MM.1S (cell line): ENCODE measurements around the gene LSAMP.

ENCODE experiments used
- DNase-seq: peaks from one replicate; pipeline ENCODE4 v3.0.0-alpha.2; 2015
- H2AFZ ChIP-seq: fragments of 300-600 bp; sonication (generic); 2 replicates; pipeline ENCODE4 v1.6.0; 2016; ENCODE audit warnings: antibody characterized with exemption, low read length
- H3F3A ChIP-seq: fragments of 300-600 bp; sonication (generic); 2 replicates; pipeline ENCODE4 v1.6.1; 2016; ENCODE audit warnings: mild to moderate bottlenecking, antibody characterized with exemption, low read length, moderate library complexity, mixed read lengths; ENCODE audit not compliant: insufficient read depth
- H3K27ac ChIP-seq: fragments of 300-600 bp; sonication (generic); 2 replicates; pipeline ENCODE4 v1.5.1; 2016; ENCODE audit warnings: mild to moderate bottlenecking, low read length
- H3K27me3 ChIP-seq: fragments of 300-600 bp; sonication (generic); replicated peaks from 2 replicates; pipeline ENCODE4 v1.6.0; 2016; ENCODE audit warnings: low read length; ENCODE audit not compliant: insufficient read depth
- H3K36me3 ChIP-seq: fragments of 300-600 bp; sonication (generic); replicated peaks from 2 replicates; pipeline ENCODE4 v1.6.1; 2016; ENCODE audit warnings: mild to moderate bottlenecking, low read length, mixed read lengths; ENCODE audit not compliant: insufficient read depth
- H3K4me1 ChIP-seq: fragments of 300-600 bp; sonication (generic); 2 replicates; pipeline ENCODE4 v1.6.1; 2016; ENCODE audit warnings: low read length, mixed read lengths
- H3K4me2 ChIP-seq: fragments of 300-600 bp; sonication (generic); 2 replicates; pipeline ENCODE4 v1.6.0; 2016; ENCODE audit warnings: low read depth, low read length
- H3K4me3 ChIP-seq: fragments of 300-600 bp; sonication (generic); 2 replicates; pipeline ENCODE4 v1.5.1; 2016; ENCODE audit warnings: low read length, mixed read lengths
- H3K79me2 ChIP-seq: fragments of 300-600 bp; sonication (generic); 2 replicates; pipeline ENCODE4 v1.6.1; 2016; ENCODE audit warnings: mixed run types, low read length, mixed read lengths
- H3K9ac ChIP-seq: fragments of 300-600 bp; sonication (generic); 2 replicates; pipeline ENCODE4 v1.6.1; 2016; ENCODE audit warnings: low read length, mixed read lengths
- H3K9me2 ChIP-seq: fragments of 300-600 bp; sonication (generic); replicated peaks from 2 replicates; pipeline ENCODE4 v1.6.1; 2016; ENCODE audit warnings: mild to moderate bottlenecking, low read length, mixed read lengths; ENCODE audit not compliant: insufficient read depth
- H3K9me3 ChIP-seq: fragments of 300-600 bp; sonication (generic); replicated peaks from 2 replicates; pipeline ENCODE4 v1.6.1; 2016; ENCODE audit warnings: mild to moderate bottlenecking, low read length, mixed read lengths; ENCODE audit not compliant: insufficient read depth
- H4K20me1 ChIP-seq: fragments of 300-600 bp; sonication (generic); 2 replicates; pipeline ENCODE4 v1.6.1; 2016; ENCODE audit warnings: mild to moderate bottlenecking, low read length, moderate library complexity, mixed read lengths; ENCODE audit not compliant: insufficient read depth
- CTCF ChIP-seq: fragments of 300-600 bp; sonication (generic); IDR thresholded peaks from 2 replicates; pipeline ENCODE4 v1.5.1; 2016; ENCODE audit warnings: antibody characterized with exemption, low read length, mixed read lengths
- EZH2 ChIP-seq: fragments of 300-600 bp; sonication (generic); optimal IDR thresholded peaks from 2 replicates; pipeline ENCODE3; 2017; ENCODE audit warnings: low read depth, mild to moderate bottlenecking, antibody characterized with exemption, low read length, mixed read lengths
- EZH2phosphoT487 ChIP-seq: fragments of 300-600 bp; sonication (generic); IDR thresholded peaks from 2 replicates; pipeline ENCODE4 v1.6.1; 2018; ENCODE audit warnings: antibody characterized with exemption, low read length

LSAMP gene

GRCh38 chr3:116097226-116097625 is 348.1 kb downstream of the LSAMP start:
- H2AFZ ChIP-seq = no peak overlapping the region
- H3K27me3 ChIP-seq = no peaks in the 10 kb centered on the region
- DNase-seq = no peak
- H3K79me2 ChIP-seq = no peaks in the 10 kb centered on the region
- no peak overlapping the region for H3K9ac ChIP-seq
- no peak overlapping the region for H3K4me3 ChIP-seq
- no peaks in the 10 kb centered on the region for H3K9me2 ChIP-seq
- H3K27ac ChIP-seq = no peak overlapping the region
- no peaks in the 10 kb centered on the region for H3F3A ChIP-seq
- no peaks in the 10 kb centered on the region for H3K4me1 ChIP-seq
- H3K36me3 ChIP-seq = no peaks in the 10 kb centered on the region
- H4K20me1 ChIP-seq = no peaks in the 10 kb centered on the region
- H3K4me2 ChIP-seq = no peak overlapping the region
- no peaks in the 10 kb centered on the region for H3K9me3 ChIP-seq
- TF ChIP-seq CTCF = no peak
- TF ChIP-seq EZH2phosphoT487 = no peak
- TF ChIP-seq EZH2 = no peak

- Histone ChIP-seq H3K4me2 (no peak overlapping the region), H3F3A (no peaks in the 10 kb centered on the region), H3K27me3 (no peaks in the 10 kb centered on the region), H3K4me1 (no peaks in the 10 kb centered on the region), H3K9ac (no peak overlapping the region), H2AFZ (no peak overlapping the region), H3K36me3 (no peaks in the 10 kb centered on the region), H3K27ac (no peak overlapping the region), H3K79me2 (no peaks in the 10 kb centered on the region), H3K4me3 (no peak overlapping the region), H4K20me1 (no peaks in the 10 kb centered on the region), H3K9me2 (no peaks in the 10 kb centered on the region), H3K9me3 (no peaks in the 10 kb centered on the region)
- TF ChIP-seq EZH2phosphoT487 (no peak), CTCF (no peak), EZH2 (no peak)
- no peak for DNase-seq
These were observed 348.7 kb downstream of the LSAMP start for GRCh38 chr3:116096631-116097030.

- no peak overlapping the region for H3K4me2 ChIP-seq
- H3K79me2 ChIP-seq = no peaks in the 10 kb centered on the region
- H3K4me1 ChIP-seq = no peaks in the 10 kb centered on the region
- TF ChIP-seq EZH2 (no peak), EZH2phosphoT487 (no peak), CTCF (no peak)
- no peaks in the 10 kb centered on the region for H3K9me2 ChIP-seq
- no peaks in the 10 kb centered on the region for H3F3A ChIP-seq
- no peak overlapping the region for H3K4me3 ChIP-seq
- H3K9me3 ChIP-seq = no peaks in the 10 kb centered on the region
- no peak overlapping the region for H2AFZ ChIP-seq
- H3K27me3 ChIP-seq = no peaks in the 10 kb centered on the region
- no peak for DNase-seq
- H4K20me1 ChIP-seq = no peaks in the 10 kb centered on the region
- H3K9ac ChIP-seq = no peak overlapping the region
- H3K27ac ChIP-seq = no peak overlapping the region
- H3K36me3 ChIP-seq = no peaks in the 10 kb centered on the region
These were observed 351.9 kb downstream of the LSAMP start for GRCh38 chr3:116093374-116093773.

- no peaks in the 10 kb centered on the region for H3K4me1 ChIP-seq
- H3F3A ChIP-seq = no peaks in the 10 kb centered on the region
- H3K79me2 ChIP-seq = no peaks in the 10 kb centered on the region
- H2AFZ ChIP-seq = no peak overlapping the region
- no peak for DNase-seq
- no peak overlapping the region for H3K27ac ChIP-seq
- H3K27me3 ChIP-seq = no peaks in the 10 kb centered on the region
- H3K36me3 ChIP-seq = no peaks in the 10 kb centered on the region
- H3K4me2 ChIP-seq = no peak overlapping the region
- no peak overlapping the region for H3K9ac ChIP-seq
- no peaks in the 10 kb centered on the region for H4K20me1 ChIP-seq
- no peaks in the 10 kb centered on the region for H3K9me2 ChIP-seq
- no peaks in the 10 kb centered on the region for H3K9me3 ChIP-seq
- no peak overlapping the region for H3K4me3 ChIP-seq
- TF ChIP-seq CTCF = no peak
- TF ChIP-seq EZH2 = no peak
- no peak for TF ChIP-seq EZH2phosphoT487
These were observed 357.9 kb downstream of the LSAMP start for GRCh38 chr3:116087426-116087825.
